GM12878 (cell line): ENCODE measurements around the gene CAMK2G. TPM values are rescaled to one million over a fixed set of nuclear protein-coding genes. Genes with fewer than 3 reads are reported as not detected.

Experiments
- ATAC-seq: fragments of 200-7000 bp; cut with Tn5 transposase; 3 replicates; pipeline ENCODE4 v1.9.1; 2020; ENCODE audit warnings: mild to moderate bottlenecking, moderate library complexity
- BruUV-seq: library from RNA; stranded (reverse); fragments of 400-500 nt; replicated peaks from 2 replicates; lab custom pipeline; 2021; lab: Mats Ljungman, UMichigan
- CTCF ChIA-PET: fragments of 300-600 bp; sonication (Branson Sonifier 250); formaldehyde crosslinking; extraction: SDS; loops from one replicate; lab custom pipeline; 2021; ENCODE audit warnings: inconsistent platforms; lab: Yijun Ruan, JAX
- POLR2A ChIA-PET: fragments of 350-600 bp; formaldehyde crosslinking; extraction: SDS; loops from one replicate; lab custom pipeline; 2021; ENCODE audit warnings: inconsistent platforms; lab: Charles Lee
- RAD21 ChIA-PET: fragments of 300-600 bp; sonication (Branson Sonifier 250); formaldehyde crosslinking; loops from one replicate; lab custom pipeline; 2023; ENCODE audit warnings: antibody characterized with exemption; ENCODE audit not compliant: unreplicated experiment; lab: Charles Lee
- SMC1A ChIA-PET: fragments of 300-600 bp; sonication (Branson Sonifier 250); formaldehyde crosslinking; loops from one replicate; lab custom pipeline; 2023; ENCODE audit not compliant: unreplicated experiment, uncharacterized antibody; lab: Charles Lee
- DNase-seq: peaks from one replicate; pipeline ENCODE4 v3.0.0-alpha.2; 2011; ENCODE audit warnings: low read depth, low spot score
- FAIRE-seq: peaks from 3 replicates; lab custom pipeline; 2011; peaks lifted over from hg19 to GRCh38; lab: Jason Lieb, UNC
- H2AFZ ChIP-seq: 2 replicates; pipeline ENCODE4 v1.6.0; 2011; ENCODE audit warnings: low read depth, low read length, control low read depth; ENCODE audit not compliant: control insufficient read depth
- H3K27ac ChIP-seq: 2 replicates; pipeline ENCODE4 v1.5.1; 2011; ENCODE audit warnings: control low read depth; ENCODE audit not compliant: control insufficient read depth, insufficient read depth
- H3K27me3 ChIP-seq, 2 experiments: replicated peaks in 1 of 2; 2 replicates each; pipeline versions ENCODE4 v1.6.0 to v1.6.1; 2011; ENCODE audit warnings: low read length in 1 of 2; ENCODE audit not compliant: control insufficient read depth in 2 of 2, insufficient read depth in 2 of 2
- H3K36me3 ChIP-seq, 2 experiments: 2 replicates each; pipeline ENCODE4 v1.5.1; 2011; ENCODE audit warnings: low read length in 1 of 2; ENCODE audit not compliant: control insufficient read depth in 2 of 2, insufficient read depth in 2 of 2
- H3K4me1 ChIP-seq: 2 replicates; pipeline ENCODE4 v1.6.1; 2011; ENCODE audit warnings: mild to moderate bottlenecking, low read length, moderate library complexity, mixed read lengths; ENCODE audit not compliant: control insufficient read depth, insufficient read depth
- H3K4me2 ChIP-seq: 2 replicates; pipeline ENCODE4 v1.6.0; 2011; ENCODE audit warnings: control low read depth; ENCODE audit not compliant: control insufficient read depth, insufficient read depth
- H3K4me3 ChIP-seq: fragments of 200-600 bp; sonication (generic); 2 replicates; pipeline ENCODE4 v1.5.1; 2016
- H3K79me2 ChIP-seq: 2 replicates; pipeline ENCODE4 v1.6.0; 2011; ENCODE audit warnings: low read length; ENCODE audit not compliant: control insufficient read depth, insufficient read depth
- H3K9ac ChIP-seq: 2 replicates; pipeline ENCODE4 v1.8.0; 2011; ENCODE audit warnings: low read length, control low read depth, mixed read lengths; ENCODE audit not compliant: control insufficient read depth, insufficient read depth
- H3K9me3 ChIP-seq: replicated peaks from 3 replicates; pipeline ENCODE4 v1.5.1; 2011; ENCODE audit warnings: mild to moderate bottlenecking, low read length; ENCODE audit not compliant: control insufficient read depth, insufficient read depth
- H4K20me1 ChIP-seq: 2 replicates; pipeline ENCODE4 v1.6.0; 2011; ENCODE audit not compliant: control insufficient read depth, insufficient read depth
- BCL11A ChIP-seq: IDR thresholded peaks from 2 replicates; pipeline ENCODE4 v1.6.1; 2011; ENCODE audit warnings: low read depth, low read length
- FOXK2 ChIP-seq: fragments of 450-650 bp; IDR thresholded peaks from 2 replicates; pipeline ENCODE4 v1.6.1; 2017; ENCODE audit warnings: mild to moderate bottlenecking, moderate library complexity
- HCFC1 ChIP-seq: fragments of 150-350 bp; IDR thresholded peaks from 2 replicates; pipeline ENCODE4 v1.6.1; 2014; ENCODE audit warnings: low read length
- HDAC6 ChIP-seq: fragments of 200-600 bp; sonication (generic); IDR thresholded peaks from one replicate; pipeline ENCODE4 v1.8.0; 2017; ENCODE audit warnings: antibody characterized with exemption; ENCODE audit not compliant: unreplicated experiment
- MEF2A ChIP-seq: IDR thresholded peaks from 2 replicates; pipeline ENCODE4 v1.6.1; 2011; ENCODE audit warnings: low read depth, mild to moderate bottlenecking, low read length, moderate library complexity; ENCODE audit not compliant: insufficient read depth
- MTA3 ChIP-seq: IDR thresholded peaks from 2 replicates; pipeline ENCODE4 v1.6.1; 2012; ENCODE audit warnings: low read length, inconsistent platforms, borderline replicate concordance
- POU2F2 ChIP-seq: IDR thresholded peaks from 3 replicates; pipeline ENCODE4 v1.6.1; 2011; ENCODE audit warnings: low read depth, mild to moderate bottlenecking, low read length, borderline replicate concordance
- RAD21 ChIP-seq: IDR thresholded peaks from 2 replicates; pipeline ENCODE4 v1.6.1; 2011; ENCODE audit warnings: mild to moderate bottlenecking, low read depth, low read length, moderate library complexity; ENCODE audit not compliant: insufficient read depth
- SMARCA5 ChIP-seq: fragments of 450-650 bp; IDR thresholded peaks from 2 replicates; pipeline ENCODE4 v1.6.1; 2017; ENCODE audit warnings: mild to moderate bottlenecking
- SPI1 ChIP-seq: IDR thresholded peaks from 2 replicates; pipeline ENCODE4 v1.6.1; 2011; ENCODE audit warnings: low read depth, mild to moderate bottlenecking, low read length, moderate library complexity, borderline replicate concordance; ENCODE audit not compliant: insufficient read depth
- ZSCAN29 ChIP-seq: fragments of 450-650 bp; IDR thresholded peaks from 2 replicates; pipeline ENCODE4 v1.6.1; 2017; ENCODE audit warnings: mild to moderate bottlenecking, moderate library complexity
- WGBS: methylation state at CpG from one replicate; pipeline ENCODE4 v1.1.6; 2016; ENCODE audit warnings: low lambda C conversion rate; ENCODE audit not compliant: insufficient replicate concordance, insufficient coverage; ENCODE audit errors: missing lambda C conversion rate; 5-methylcytosine and 5-hydroxymethylcytosine counted together
- in situ Hi-C: fragments of 300-500 bp; cut with MboI; formaldehyde crosslinking; loops from 9 replicates; pipeline ENCODE4 v1.14.3; 2018; ENCODE audit warnings: mixed read lengths
- intact Hi-C: fragments of 100-400 bp; cut with micrococcal nuclease; formaldehyde crosslinking; loops from one replicate; pipeline ENCODE4 v1.14.2; 2022; ENCODE audit not compliant: unreplicated experiment
- polyA plus RNA-seq, 11 experiments: library from polyadenylated mRNA; depleted of rRNA in 4 of 11; unstranded in 6 of 11; stranded (reverse) in 5 of 11; fragments of >200 nt; fragmentation: Nextera tagmentation in 4 of 11; fragmentation: Illumina TruSeq in 1 of 11; extraction: Ambion mirVana in 4 of 11; extraction: Trizol in 1 of 11; gene quantifications; 1 replicate in 1 of 11; 2 replicates in 10 of 11; pipeline versions ENCODE4 v1.2.1 to v1.2.3, GENCODE V29; 2011 to 2016; ENCODE audit warnings: inconsistent platforms in 2 of 11, missing spikeins in 2 of 11, low read depth in 1 of 11
- total RNA-seq, 4 experiments: library from RNA; depleted of rRNA in 3 of 4; stranded (reverse); fragments of >200 nt in 3 of 4; fragmentation: Illumina TruSeq in 1 of 4; extraction: Trizol in 1 of 4; gene quantifications; 2 replicates each; pipeline versions ENCODE4 v1.2.1 to v1.2.3, GENCODE V29; 2013 to 2021
- TF ChIP-seq, protein P1 (sequence below): fragments of 150-350 bp; IDR thresholded peaks from 2 replicates; pipeline ENCODE4 v1.6.1; 2014; ENCODE audit warnings: mild to moderate bottlenecking, low read depth, low read length
- TF ChIP-seq, protein P2 (sequence below): fragments of 450-650 bp; formaldehyde crosslinking; IDR thresholded peaks from 2 replicates; pipeline ENCODE4 v1.4.0; 2020; ENCODE audit warnings: mild to moderate bottlenecking, moderate library complexity

CAMK2G gene
- total and polyA plus RNA-seq, 10 of the 15 experiments (the other 5 are each of a cell fraction or from before 2014, with no cell fraction given): 5.5 to 24.3 (median 16.9) TPM

DNA sequence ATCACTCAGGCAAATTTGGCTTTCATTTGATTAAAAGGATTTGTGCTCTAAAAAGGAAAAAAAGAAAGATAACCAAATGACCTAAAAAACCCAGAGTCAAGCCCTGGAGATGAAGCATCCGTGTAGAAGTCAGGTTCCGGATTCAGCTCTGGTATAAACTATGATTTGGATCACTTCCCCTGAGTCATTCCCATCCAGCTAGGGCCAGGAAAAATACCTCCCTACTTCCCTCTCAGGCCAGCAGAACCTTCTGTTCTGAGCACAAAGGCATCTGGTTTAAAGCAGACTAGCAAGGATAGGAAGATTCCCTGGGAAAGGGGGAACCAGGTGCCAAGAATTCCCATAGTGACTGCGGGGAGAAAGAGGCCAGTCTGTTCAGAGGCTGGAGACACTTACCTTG is 37.3 kb downstream of the CAMK2G start:
- ChIA-PET SMC1A (interaction anchor here (1.6 to 3.4 kb wide), 2 partner anchors 12 to 43 kb away, joined by 6 to 8 read pairs; no protein-coding TSS in a partner anchor), CTCF (interaction anchor here (1.0 kb wide), 1 partner anchor 9 kb away, joined by 3 read pairs; no protein-coding TSS in a partner anchor)
- no TSS peak for BruUV-seq

More for the DNA sequence above, 37.3 kb downstream of the CAMK2G start:
- no peak for ATAC-seq
- Histone ChIP-seq H3K79me2 (no peaks in the 10 kb centered on the region), H3K27ac (no peak overlapping the region), H3K27me3 (no peaks in the 10 kb centered on the region), H3K36me3 (peaks cover 0 to 4% of the 10 kb centered on the region in 2 experiments; a peak in 3 of 4 replicates), H2AFZ (no peak overlapping the region), H3K9me3 (no peaks in the 10 kb centered on the region), H4K20me1 (no peaks in the 10 kb centered on the region), H3K9ac (no peak overlapping the region), H3K4me3 (no peak overlapping the region), H3K4me1 (no peaks in the 10 kb centered on the region), H3K4me2 (no peak overlapping the region)
- RAD21 ChIA-PET: interaction anchor here (1.3 kb wide), 1 partner anchor 43 kb away, joined by 4 read pairs; no protein-coding TSS in a partner anchor
- FAIRE-seq: no peak
- in situ Hi-C loops: no loop called here
- DNase-seq: no peak
- TF ChIP-seq, protein P1, sequence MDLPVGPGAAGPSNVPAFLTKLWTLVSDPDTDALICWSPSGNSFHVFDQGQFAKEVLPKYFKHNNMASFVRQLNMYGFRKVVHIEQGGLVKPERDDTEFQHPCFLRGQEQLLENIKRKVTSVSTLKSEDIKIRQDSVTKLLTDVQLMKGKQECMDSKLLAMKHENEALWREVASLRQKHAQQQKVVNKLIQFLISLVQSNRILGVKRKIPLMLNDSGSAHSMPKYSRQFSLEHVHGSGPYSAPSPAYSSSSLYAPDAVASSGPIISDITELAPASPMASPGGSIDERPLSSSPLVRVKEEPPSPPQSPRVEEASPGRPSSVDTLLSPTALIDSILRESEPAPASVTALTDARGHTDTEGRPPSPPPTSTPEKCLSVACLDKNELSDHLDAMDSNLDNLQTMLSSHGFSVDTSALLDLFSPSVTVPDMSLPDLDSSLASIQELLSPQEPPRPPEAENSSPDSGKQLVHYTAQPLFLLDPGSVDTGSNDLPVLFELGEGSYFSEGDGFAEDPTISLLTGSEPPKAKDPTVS: no peak
- TF ChIP-seq ZSCAN29 (no peak), POU2F2 (no peak), SMARCA5 (no peak), HCFC1 (no peak), RAD21 (no peak), HDAC6 (no peak), SPI1 (no peak), BCL11A (no peak), MEF2A (no peak), FOXK2 (no peak), MTA3 (no peak)
- TF ChIP-seq, protein P2, sequence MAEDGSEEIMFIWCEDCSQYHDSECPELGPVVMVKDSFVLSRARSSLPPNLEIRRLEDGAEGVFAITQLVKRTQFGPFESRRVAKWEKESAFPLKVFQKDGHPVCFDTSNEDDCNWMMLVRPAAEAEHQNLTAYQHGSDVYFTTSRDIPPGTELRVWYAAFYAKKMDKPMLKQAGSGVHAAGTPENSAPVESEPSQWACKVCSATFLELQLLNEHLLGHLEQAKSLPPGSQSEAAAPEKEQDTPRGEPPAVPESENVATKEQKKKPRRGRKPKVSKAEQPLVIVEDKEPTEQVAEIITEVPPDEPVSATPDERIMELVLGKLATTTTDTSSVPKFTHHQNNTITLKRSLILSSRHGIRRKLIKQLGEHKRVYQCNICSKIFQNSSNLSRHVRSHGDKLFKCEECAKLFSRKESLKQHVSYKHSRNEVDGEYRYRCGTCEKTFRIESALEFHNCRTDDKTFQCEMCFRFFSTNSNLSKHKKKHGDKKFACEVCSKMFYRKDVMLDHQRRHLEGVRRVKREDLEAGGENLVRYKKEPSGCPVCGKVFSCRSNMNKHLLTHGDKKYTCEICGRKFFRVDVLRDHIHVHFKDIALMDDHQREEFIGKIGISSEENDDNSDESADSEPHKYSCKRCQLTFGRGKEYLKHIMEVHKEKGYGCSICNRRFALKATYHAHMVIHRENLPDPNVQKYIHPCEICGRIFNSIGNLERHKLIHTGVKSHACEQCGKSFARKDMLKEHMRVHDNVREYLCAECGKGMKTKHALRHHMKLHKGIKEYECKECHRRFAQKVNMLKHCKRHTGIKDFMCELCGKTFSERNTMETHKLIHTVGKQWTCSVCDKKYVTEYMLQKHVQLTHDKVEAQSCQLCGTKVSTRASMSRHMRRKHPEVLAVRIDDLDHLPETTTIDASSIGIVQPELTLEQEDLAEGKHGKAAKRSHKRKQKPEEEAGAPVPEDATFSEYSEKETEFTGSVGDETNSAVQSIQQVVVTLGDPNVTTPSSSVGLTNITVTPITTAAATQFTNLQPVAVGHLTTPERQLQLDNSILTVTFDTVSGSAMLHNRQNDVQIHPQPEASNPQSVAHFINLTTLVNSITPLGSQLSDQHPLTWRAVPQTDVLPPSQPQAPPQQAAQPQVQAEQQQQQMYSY: no peak
- intact Hi-C loops: no loop called here
- POLR2A ChIA-PET: no interaction called here
- WGBS: 91% methylated on average over 3 of the region's 3 CpGs
